ENCODE results near the gene BEX2.
"Not testable (repeated sequence)": the region's sequence is repeated elsewhere in the genome, so short reads cannot be mapped to it uniquely, and the experiment has no call there.

The BEX2 gene

GRCh38 chrX:103310555-103311398, at the start of gene BEX2:
TSS of gene BEX2 (minus strand) at chrX:103310990. CDS start at chrX:103309976, 1,014 bp downstream.
- DNase-seq: peak; percentile 84

- DNase-seq: no peak
Observed at GRCh38 chrX:103360092-103360491, 49.3 kb upstream of the BEX2 start.

GRCh38 chrX:103359605-103360004, 48.8 kb upstream of the BEX2 start:
- DNase-seq: not testable (repeated sequence)

- no peak for DNase-seq
Observed at GRCh38 chrX:103357871-103358270, 47.1 kb upstream of the BEX2 start.

- no peak for DNase-seq
Observed at GRCh38 chrX:103356858-103357257, 46.1 kb upstream of the BEX2 start.

- DNase-seq: no peak
Observed at GRCh38 chrX:103356130-103356798, 45.5 kb upstream of the BEX2 start, which contains the start of gene TCEAL9. TSS of gene TCEAL9 (plus strand) at chrX:103356506. CDS start at chrX:103357685, 1,179 bp downstream.

GRCh38 chrX:103347682-103348397, 37.0 kb upstream of the BEX2 start:
- no peak for DNase-seq

- no peak for DNase-seq
Observed at GRCh38 chrX:103344606-103345005, 33.8 kb upstream of the BEX2 start.

- DNase-seq: peak; percentile 42
Observed at GRCh38 chrX:103343105-103343504, 32.3 kb upstream of the BEX2 start.

GRCh38 chrX:103338663-103339062, 27.9 kb upstream of the BEX2 start:
- DNase-seq: no peak

GRCh38 chrX:103330681-103331288, 20.0 kb upstream of the BEX2 start:
- DNase-seq: no peak

- no peak for DNase-seq
Observed at GRCh38 chrX:103329991-103330390, 19.2 kb upstream of the BEX2 start, which contains the start of gene TCEAL7. TSS of gene TCEAL7 (plus strand) at chrX:103330239. CDS start at chrX:103331404, 1,165 bp downstream.

- no peak for DNase-seq
Observed at GRCh38 chrX:103311399-103311780, 600 bp upstream of the BEX2 start.

- DNase-seq: peak; percentile 0
Observed at GRCh38 chrX:103309860-103310554, 783 bp downstream of the BEX2 start.

- DNase-seq: not testable (repeated sequence)
Observed at GRCh38 chrX:103305666-103306065, 5.1 kb downstream of the BEX2 start.

GRCh38 chrX:103304705-103305104, 6.1 kb downstream of the BEX2 start:
- no peak for DNase-seq

- no peak for DNase-seq
Observed at GRCh38 chrX:103293118-103293517, 17.7 kb downstream of the BEX2 start.

GRCh38 chrX:103279624-103280023, 31.2 kb downstream of the BEX2 start:
- DNase-seq: no peak

- no peak for DNase-seq
Observed at GRCh38 chrX:103276581-103277002, 34.2 kb downstream of the BEX2 start, which contains the start of gene TCEAL5. TSS of gene TCEAL5 (minus strand) at chrX:103276750. CDS start at chrX:103274563, 2,187 bp downstream.

GRCh38 chrX:103275947-103276567, 34.7 kb downstream of the BEX2 start:
- DNase-seq: no peak

- no peak for DNase-seq
Observed at GRCh38 chrX:103274284-103274683, 36.5 kb downstream of the BEX2 start.

All from activated CD4-positive, alpha-beta T cell treated with anti-CD3 and anti-CD28 coated beads, Interleukin-2, amount 50 U/mL, for 1 hour (primary cell).